NT2/D1 (cell line): ENCODE results near the gene KCNJ12.

Experiments used
- YY1 ChIP-seq: IDR thresholded peaks from 2 replicates; pipeline ENCODE4 v1.6.1; 2011; ENCODE audit not compliant: insufficient read length, insufficient read depth
- ZNF274 ChIP-seq: IDR thresholded peaks from 2 replicates; pipeline ENCODE4 v1.6.1; 2011; ENCODE audit warnings: mild to moderate bottlenecking, low read depth, low read length

GRCh38 chr17:21445091-21445650, 69.0 kb downstream of the KCNJ12 start:
- TF ChIP-seq ZNF274, result no peak
- TF ChIP-seq YY1, result no peak
